SH-SY5Y (cell line): ENCODE data around the gene AQP5.

ENCODE experiments used
- GATA2 ChIP-seq: IDR thresholded peaks from 2 replicates; pipeline ENCODE4 v1.6.1; 2011; ENCODE audit warnings: mild to moderate bottlenecking, low read depth, low read length
- GATA3 ChIP-seq: IDR thresholded peaks from 2 replicates; pipeline ENCODE4 v1.6.1; 2011; ENCODE audit warnings: low read depth, mild to moderate bottlenecking, low read length, moderate library complexity

Gene AQP5

DNA sequence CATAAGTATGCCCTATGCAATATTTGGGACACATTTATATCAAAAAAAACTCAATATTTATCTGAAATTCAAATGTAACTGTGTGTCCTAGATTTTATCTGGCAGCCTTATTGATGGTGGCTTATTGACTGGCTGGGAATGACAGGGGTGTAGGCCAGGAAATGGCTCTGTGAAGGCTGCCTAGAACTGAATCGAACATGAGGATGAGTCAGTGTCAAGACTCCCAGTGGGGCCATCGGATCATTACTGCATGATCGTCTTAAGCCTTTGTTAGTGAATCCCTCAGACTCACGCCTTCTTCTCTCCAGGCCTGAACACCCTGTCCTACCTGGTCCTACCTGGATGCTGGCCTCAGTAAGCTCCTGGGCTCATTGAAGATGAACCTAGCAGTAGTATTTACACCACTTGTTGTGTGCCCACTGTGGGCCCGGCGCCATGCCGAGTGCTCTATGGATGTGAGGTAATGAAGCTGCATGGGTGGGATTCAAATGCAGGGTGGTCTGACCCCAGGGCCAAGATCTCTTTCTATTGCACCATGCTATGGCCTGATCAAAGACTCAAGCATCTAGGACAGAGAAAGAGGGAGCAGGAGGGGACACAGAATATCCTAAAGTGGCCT, 36.9 kb upstream of the AQP5 start:
- TF ChIP-seq GATA3 (no peak), GATA2 (no peak)

DNA sequence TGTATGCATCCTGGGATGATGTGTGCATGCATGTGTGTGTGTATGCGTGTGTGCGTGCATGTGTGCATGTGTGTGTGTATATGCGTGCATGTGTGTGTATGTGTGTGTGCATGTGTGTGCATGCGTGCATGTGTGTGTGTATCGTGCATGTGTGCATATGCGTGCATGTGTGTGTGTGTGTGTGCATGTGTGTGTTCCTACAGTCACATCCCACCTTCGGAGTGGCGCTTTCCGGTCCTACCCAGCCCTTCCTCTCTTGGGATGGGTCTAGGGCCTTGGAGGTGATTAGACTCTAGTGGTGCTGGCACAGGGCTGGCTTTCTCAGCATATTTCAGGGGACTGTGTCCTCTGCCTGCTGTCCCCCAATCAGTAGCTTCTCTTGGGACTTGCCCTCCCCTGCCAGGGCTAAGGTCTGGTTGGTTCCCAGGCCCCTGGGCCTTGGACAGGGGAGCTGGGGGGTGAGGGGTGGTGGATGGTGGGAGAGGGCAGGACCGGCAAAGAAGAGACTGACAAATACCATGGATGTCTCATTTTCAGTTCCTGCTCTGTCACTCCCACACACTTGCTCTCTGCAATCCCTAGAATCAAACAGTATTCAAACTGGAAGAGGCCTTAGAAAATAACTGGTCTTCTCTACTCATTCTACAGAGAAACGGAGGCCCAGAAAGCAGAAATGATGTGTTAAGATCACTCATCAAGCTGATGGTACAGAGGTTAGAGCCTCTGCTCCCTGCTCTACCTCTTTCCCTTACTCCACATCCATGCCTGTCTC, 36.1 kb upstream of the AQP5 start:
- TF ChIP-seq GATA3 (no peak), GATA2 (no peak)

DNA sequence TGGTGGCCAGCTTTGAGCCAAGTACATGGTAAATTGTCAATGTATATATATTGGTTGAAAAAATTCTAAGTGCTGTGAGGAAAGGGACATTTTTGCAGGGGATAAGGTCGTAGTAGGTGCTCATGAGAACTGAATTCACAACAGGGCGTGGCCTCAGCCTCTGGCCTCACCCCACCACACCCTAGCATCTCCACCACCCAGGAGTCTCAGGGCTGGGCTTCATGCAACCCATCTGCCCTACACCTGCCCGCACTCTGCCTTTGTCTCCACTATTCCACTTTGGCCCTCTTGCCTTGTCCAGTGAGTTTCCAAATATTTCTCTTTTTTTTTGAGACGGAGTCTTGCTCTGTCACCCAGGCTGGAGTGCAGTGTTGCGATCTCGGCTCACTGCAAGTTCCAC, 33.2 kb upstream of the AQP5 start:
- TF ChIP-seq GATA3 (no peak), GATA2 (no peak)

DNA sequence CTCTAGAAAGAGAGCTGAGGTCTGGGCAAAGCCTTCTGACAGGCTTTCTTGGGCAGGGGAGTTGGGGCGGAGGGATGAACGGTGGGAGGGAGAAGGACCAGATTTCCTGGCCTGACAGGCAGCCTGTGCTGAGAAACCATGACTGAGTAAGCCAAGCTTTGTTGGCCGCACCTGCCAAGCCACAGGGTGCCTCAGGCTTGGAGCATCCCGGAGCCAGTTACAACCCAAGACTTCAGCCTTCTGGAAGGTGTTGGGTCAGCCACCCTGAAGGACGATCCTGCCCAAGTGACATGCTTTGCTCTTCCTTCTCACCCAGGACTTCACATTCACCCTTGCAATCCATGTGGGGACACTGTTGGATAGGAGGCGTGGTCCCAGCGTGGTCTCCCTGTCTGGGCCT, 32.1 kb upstream of the AQP5 start:
- TF ChIP-seq GATA3 (no peak), GATA2 (no peak)

DNA sequence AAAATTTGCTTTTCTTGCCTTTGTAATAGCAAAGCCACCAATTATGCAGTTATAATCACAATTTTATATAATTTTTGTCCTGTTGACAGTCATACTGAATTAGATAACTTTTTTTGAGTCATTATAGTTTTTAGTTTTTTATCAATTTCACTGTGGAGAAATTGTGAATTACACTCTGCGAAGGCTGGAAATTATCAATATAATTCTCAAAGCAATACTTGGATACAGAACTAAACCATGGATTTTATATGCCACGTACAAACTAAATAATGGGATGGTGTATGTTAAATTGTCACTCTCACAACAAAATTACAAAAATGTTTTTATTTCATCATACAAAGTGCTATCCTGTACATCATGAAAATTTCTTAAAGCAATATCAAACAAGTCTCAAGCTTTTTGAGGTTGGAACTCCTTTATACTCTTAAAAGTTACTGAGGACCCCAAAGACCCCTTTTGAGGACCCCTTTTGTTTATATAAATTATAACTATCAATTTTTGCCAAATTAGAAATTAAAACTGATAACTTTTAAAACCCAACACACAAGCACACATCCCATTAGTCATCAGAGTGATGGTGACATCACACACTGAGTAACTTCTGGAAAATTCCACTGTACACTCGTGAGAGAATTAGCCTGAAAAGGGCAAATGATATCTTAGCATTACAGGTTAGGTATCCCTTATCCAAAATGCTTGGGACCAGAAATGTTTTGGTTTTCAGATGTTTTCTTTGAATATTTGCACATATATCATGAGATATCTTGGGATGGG, 31.0 kb upstream of the AQP5 start:
- TF ChIP-seq GATA2 (no peak), GATA3 (no peak)

DNA sequence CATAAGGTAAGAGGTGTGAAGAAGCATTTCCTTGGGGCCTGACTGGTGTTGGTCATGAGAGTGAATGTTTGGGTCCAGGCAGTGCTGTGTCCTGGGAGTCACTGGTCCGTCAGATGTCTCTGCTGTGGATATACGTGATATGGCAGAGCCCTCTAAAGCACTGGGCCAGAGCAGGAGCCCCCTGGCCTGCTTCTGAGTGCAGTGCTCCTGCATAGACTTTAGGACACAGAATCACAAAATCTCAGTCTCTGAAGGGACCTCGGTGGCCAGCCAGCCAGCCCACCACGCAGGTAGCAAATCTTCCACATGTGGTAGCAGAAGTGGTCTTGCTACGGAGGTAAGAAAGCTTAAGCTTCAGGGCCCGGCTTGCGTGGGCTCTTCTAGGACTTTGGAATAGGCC, 29.6 kb upstream of the AQP5 start:
- TF ChIP-seq GATA2: no peak
- no peak for TF ChIP-seq GATA3

DNA sequence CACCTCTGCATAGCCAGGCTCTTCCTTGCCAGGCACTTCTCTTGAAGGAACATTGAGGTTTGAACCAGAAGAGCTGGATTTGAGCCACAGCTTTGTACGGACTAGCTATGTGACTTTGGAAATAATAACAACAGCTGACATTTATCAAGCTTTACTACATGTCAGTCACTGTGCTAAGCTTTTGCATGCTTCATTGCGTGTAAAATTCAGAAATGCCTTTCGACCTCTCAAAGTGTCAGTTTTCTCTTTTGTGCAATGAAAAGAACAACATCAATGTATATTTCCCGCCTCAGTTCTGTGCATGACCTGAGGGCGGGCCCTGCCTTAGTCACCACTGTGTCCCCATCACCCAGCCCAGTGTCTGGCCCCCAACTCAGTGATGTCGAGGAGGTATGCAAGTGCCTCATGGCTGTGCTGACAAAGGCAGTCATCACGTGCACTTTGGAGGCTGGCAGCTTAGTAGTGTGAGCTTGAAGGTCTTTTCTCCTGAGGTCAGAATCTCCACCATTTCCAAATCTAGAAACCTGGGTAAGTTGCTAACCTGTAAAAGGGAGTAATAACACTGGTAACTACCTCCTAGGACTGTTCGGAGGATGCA, 29.0 kb upstream of the AQP5 start:
- TF ChIP-seq GATA3 (no peak), GATA2 (no peak)

DNA sequence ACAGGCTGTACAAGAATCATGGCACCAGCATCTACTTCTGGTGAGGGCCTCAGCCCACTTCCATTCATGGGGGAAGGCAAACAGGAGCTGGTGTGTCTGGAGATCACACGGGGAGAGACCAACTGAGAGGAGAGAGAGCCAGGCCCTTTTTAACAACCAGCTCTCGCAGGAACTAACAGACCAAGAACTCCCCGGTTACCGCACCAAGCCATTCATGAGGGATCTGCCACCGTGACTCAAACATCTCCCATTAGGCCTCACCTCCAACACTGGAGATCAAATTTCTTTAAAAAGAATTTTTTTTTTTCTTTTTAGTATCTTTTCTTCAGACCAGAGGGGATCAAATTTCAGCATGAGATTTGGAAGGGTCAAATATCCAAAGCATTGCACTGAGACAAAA, 27.9 kb upstream of the AQP5 start:
- no peak for TF ChIP-seq GATA2
- TF ChIP-seq GATA3: no peak

DNA sequence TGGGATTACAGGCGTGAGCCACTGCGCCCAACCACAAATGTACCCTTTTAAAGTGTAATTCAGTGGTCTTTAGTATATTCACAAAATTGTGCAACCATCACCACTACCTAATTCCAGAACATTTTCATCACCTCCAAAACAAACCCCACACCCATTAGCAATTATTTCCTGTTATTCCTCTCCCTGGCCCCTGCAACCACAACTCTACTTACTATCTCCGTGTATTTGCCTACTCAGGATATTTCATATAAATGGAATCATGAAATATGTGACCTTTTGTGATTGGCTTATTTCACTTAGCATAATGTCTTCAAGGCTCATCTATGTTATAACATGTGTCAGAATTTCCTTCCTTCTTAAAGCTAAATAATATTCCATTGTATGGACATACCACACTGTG, 27.2 kb upstream of the AQP5 start:
- no peak for TF ChIP-seq GATA3
- TF ChIP-seq GATA2: no peak

DNA sequence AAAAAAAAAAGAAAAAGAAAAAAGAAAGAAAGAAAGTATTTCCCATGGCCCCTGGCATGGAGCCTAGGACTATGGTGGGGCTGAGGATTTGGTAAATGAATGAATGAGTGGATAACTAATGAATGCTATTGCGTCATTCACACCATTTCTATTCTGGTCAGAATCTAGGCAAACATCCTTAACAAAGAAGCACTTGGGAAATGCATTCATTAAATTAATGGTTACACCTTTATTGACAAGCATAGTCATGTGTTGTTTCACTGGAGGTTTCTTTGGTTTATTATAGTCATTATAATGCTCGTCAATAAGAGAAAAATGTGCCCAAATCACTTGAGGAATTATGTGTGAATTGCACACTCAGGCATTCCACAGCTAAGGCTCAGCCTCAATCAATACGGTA, 24.7 kb upstream of the AQP5 start:
- TF ChIP-seq GATA2: no peak
- no peak for TF ChIP-seq GATA3

DNA sequence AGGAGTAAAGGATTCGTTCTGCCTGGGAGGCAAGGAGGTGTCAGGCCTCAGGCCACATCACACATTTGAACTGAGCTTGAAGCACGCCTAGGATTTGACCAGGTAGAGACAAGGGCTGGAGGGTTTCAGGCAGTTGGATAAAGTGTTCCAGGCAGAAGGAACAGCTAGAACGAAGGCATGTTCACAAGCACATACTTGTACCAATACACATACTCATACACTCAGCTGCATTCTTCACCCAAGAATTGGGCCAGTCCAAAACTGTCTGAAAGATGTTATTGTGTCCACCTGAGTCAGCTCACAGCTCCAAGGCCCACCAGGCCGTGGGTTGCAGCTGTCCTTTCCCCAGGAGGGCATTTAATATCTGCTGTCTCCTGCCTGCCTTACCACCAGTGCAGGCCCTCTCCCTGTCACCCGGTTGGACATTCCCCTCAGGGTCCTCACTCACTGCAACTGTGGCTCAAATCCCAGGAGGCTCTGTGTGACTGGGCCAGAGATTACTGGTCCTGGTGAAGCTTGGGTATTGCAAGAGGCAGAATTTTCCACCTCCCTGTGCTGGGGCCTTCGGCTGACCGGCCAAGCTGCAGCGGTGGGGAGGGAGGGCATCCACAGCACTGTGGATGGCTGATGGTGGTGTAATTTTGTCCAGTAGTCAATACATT, 23.9 kb upstream of the AQP5 start:
- no peak for TF ChIP-seq GATA2
- no peak for TF ChIP-seq GATA3

DNA sequence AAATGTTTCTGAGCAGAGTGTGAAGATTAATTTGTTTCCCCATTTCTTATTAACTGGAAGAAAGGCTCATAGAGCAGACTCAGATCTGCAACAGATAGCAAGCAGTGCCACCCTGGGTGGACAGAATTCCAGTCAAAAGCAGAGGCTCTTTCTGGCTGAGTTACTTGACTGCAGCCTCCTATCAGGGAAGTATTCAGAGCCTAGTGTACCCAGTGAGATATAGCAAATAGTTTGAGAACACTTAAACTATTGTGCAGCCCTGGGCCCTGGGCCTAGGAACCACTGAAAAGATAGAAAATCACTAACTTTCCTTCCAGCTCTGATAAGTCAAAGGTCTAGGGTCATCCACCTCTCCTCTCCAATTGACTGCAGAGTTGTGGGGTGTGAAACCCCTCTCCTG, 22.4 kb upstream of the AQP5 start:
- TF ChIP-seq GATA2 (no peak), GATA3 (no peak)

DNA sequence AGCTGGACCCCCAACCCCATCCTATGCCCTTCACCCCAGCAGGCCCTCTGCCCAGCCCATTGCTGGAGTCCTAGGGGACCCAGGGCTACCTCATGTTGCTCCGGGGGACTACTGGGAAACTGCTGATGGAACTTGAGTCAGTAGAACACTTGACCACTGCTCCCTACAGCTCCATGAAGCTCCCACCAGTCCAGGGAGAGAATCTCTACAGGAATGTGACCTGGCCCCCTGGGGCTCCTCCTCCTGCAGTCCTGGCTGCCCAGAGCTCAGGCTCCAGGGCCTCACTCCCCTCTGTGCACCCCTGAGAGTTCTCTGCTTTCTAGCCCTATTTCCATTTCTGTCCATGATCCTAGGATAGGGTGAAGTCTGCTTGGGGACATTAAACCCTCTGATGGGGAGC, 22.0 kb upstream of the AQP5 start:
- TF ChIP-seq GATA2: no peak
- no peak for TF ChIP-seq GATA3

DNA sequence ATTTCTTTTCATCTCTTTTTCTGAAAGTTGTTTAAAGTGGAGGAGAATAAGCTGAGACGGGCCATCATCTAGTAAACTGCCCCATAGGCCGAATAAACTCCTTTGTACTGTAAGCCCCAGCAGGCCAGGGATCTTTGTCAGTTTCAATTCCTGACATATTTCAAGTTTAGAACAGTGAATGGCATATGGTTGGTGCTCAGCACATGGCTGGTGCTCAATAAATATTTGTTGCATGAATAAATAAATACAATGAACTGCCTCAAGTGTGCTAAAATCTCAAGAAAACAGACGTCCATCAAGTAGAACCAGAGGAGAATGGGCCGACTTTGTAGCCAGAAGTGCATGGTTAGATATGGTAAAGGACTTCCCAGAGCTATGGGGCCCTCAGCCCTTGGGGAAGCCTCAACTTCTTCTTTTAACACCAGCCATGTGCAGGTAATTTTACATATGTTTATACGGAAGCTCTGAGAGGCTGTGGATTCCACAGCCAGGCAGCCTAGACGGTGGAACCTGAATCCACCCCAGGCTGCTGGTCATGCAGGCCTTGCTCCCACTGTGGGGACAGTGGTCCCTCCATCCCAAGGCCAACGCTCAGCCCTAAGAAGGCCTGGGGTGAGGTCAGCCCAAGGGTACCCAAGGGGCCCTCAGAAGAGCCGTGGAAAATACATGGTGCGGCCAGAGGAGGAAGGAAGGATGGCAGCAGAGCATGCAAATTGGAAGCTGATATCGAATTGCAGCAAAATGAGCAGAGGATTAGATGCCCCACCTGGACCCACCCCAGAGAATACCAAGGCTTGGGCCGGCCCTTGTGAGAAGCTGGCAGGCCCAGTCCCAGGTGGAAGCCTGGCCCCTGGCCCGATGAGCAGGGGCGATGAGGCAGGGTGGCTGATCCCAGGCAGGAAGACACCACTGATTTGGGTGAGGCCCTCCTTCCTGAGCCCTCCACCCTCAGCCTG, 19.8 kb upstream of the AQP5 start:
- TF ChIP-seq GATA2 (no peak), GATA3 (no peak)
